ENCODE measurements around the gene PRKACG.

- TF ChIP-seq CTCF (optimal IDR thresholded peaks at IDR 0.05 in 1 of 3, IDR thresholded peaks at IDR 0.05 in 1 of 3, conservative IDR thresholded peaks at IDR 0.05 in 1 of 3; ENCODE audit: extremely low read depth in 1 of 3, insufficient read depth in 2 of 3, low read length in 3 of 3), result no peak
- no peak for TF ChIP-seq EZH2 (IDR thresholded peaks at IDR 0.05; ENCODE audit: low read length)
These were observed 15.1 kb downstream of the PRKACG start for GRCh38 chr9:68998812-68999211.
